ENCODE data around the gene DPEP1.

The DPEP1 gene

GRCh38 chr16:89613231-89613953 is at the start of gene DPEP1:
Gene DPEP1 (plus strand): TSS chr16:89613642. CDS start chr16:89630411, 16,769 bp downstream.
- H3F3A ChIP-seq (ENCODE audit: insufficient read depth, low read length), result no peaks in the 10 kb centered on the region
- no peak within 1 kb of the TSS for H3K9ac ChIP-seq (ENCODE audit: low read length)
- H3K79me2 ChIP-seq (ENCODE audit: low read length), result no peaks in the 10 kb centered on the region
- peak within 1 kb of the TSS; percentile 18; the same call in 1 of the 2 replicates for H3K27ac ChIP-seq (ENCODE audit: low read length)
- H2AFZ ChIP-seq (ENCODE audit: low read length), result 0 out of 2 replicates have a peak within 1 kb of the TSS, but pooled peaks have one; percentile 31
- no peaks in the 10 kb centered on the region for H3K9me3 ChIP-seq (replicated peaks; ENCODE audit: insufficient read depth, low read length)
- no peaks in the 10 kb centered on the region for H3K36me3 ChIP-seq (replicated peaks; ENCODE audit: insufficient read depth, low read length)
- peaks cover 10% of the 10 kb centered on the region; the same call in 1 of the 2 replicates for H3K4me1 ChIP-seq (ENCODE audit: low read length)
- peak; percentile 13 for DNase-seq
- H3K4me3 ChIP-seq (ENCODE audit: low read length), result no peak within 1 kb of the TSS
- H3K27me3 ChIP-seq (replicated peaks; ENCODE audit: insufficient read depth, low read length), result no peaks in the 10 kb centered on the region
- no peak for TF ChIP-seq EZH2 (optimal IDR thresholded peaks at IDR 0.05; ENCODE audit: low read depth, low read length)
- no peak for TF ChIP-seq CTCF (IDR thresholded peaks at IDR 0.05; ENCODE audit: low read length)
- TF ChIP-seq EZH2phosphoT487 (IDR thresholded peaks at IDR 0.05; ENCODE audit: low read length), result no peak
- H4K20me1 ChIP-seq (ENCODE audit: insufficient read depth, low read length), result no peaks in the 10 kb centered on the region
- peak within 1 kb of the TSS; percentile 37; the same call in 1 of the 2 replicates for H3K4me2 ChIP-seq (ENCODE audit: low read depth, low read length)
- no peaks in the 10 kb centered on the region for H3K9me2 ChIP-seq (replicated peaks; ENCODE audit: insufficient read depth, low read length)

GRCh38 chr16:89564476-89565255 is 48.8 kb upstream of the DPEP1 start:
- no peak for TF ChIP-seq CTCF (IDR thresholded peaks at IDR 0.05; ENCODE audit: low read length)
- no peak for TF ChIP-seq EZH2 (optimal IDR thresholded peaks at IDR 0.05; ENCODE audit: low read depth, low read length)
- TF ChIP-seq EZH2phosphoT487 (IDR thresholded peaks at IDR 0.05; ENCODE audit: low read length), result no peak
- Histone ChIP-seq H3K9me3 (replicated peaks; ENCODE audit: insufficient read depth, low read length) (no peaks in the 10 kb centered on the region), H3F3A (ENCODE audit: insufficient read depth, low read length) (peaks cover 31% of the 10 kb centered on the region), H3K36me3 (replicated peaks; ENCODE audit: insufficient read depth, low read length) (no peaks in the 10 kb centered on the region), H3K4me2 (ENCODE audit: low read depth, low read length) (no peak overlapping the region), H3K4me1 (ENCODE audit: low read length) (peaks cover 8% of the 10 kb centered on the region; the same call in 1 of the 2 replicates), H3K9ac (ENCODE audit: low read length) (no peak overlapping the region), H3K4me3 (ENCODE audit: low read length) (no peak overlapping the region), H3K9me2 (replicated peaks; ENCODE audit: insufficient read depth, low read length) (no peaks in the 10 kb centered on the region), H2AFZ (ENCODE audit: low read length) (no peak overlapping the region), H4K20me1 (ENCODE audit: insufficient read depth, low read length) (peaks cover 16% of the 10 kb centered on the region), H3K79me2 (ENCODE audit: low read length) (peaks cover 24% of the 10 kb centered on the region), H3K27ac (ENCODE audit: low read length) (no peak overlapping the region), H3K27me3 (replicated peaks; ENCODE audit: insufficient read depth, low read length) (no peaks in the 10 kb centered on the region)
- DNase-seq, result no peak

- no peak overlapping the region for H3K4me3 ChIP-seq (ENCODE audit: low read length)
- TF ChIP-seq EZH2 (optimal IDR thresholded peaks at IDR 0.05; ENCODE audit: low read depth, low read length) (no peak), CTCF (IDR thresholded peaks at IDR 0.05; ENCODE audit: low read length) (no peak), EZH2phosphoT487 (IDR thresholded peaks at IDR 0.05; ENCODE audit: low read length) (no peak)
- peak; percentile 16 for DNase-seq
- H3K4me2 ChIP-seq (ENCODE audit: low read depth, low read length), result no peak overlapping the region
- H3F3A ChIP-seq (ENCODE audit: insufficient read depth, low read length), result peaks cover 31% of the 10 kb centered on the region
- no peak overlapping the region for H3K9ac ChIP-seq (ENCODE audit: low read length)
- H3K27me3 ChIP-seq (replicated peaks; ENCODE audit: insufficient read depth, low read length), result no peaks in the 10 kb centered on the region
- H3K9me3 ChIP-seq (replicated peaks; ENCODE audit: insufficient read depth, low read length), result no peaks in the 10 kb centered on the region
- H3K79me2 ChIP-seq (ENCODE audit: low read length), result peaks cover 24% of the 10 kb centered on the region
- no peaks in the 10 kb centered on the region for H3K36me3 ChIP-seq (replicated peaks; ENCODE audit: insufficient read depth, low read length)
- no peaks in the 10 kb centered on the region for H3K9me2 ChIP-seq (replicated peaks; ENCODE audit: insufficient read depth, low read length)
- no peak overlapping the region for H2AFZ ChIP-seq (ENCODE audit: low read length)
- H3K4me1 ChIP-seq (ENCODE audit: low read length), result peaks cover 8% of the 10 kb centered on the region; the same call in 1 of the 2 replicates
- peak overlapping the region; percentile 18; the same call in 1 of the 2 replicates for H3K27ac ChIP-seq (ENCODE audit: low read length)
- peaks cover 16% of the 10 kb centered on the region for H4K20me1 ChIP-seq (ENCODE audit: insufficient read depth, low read length)
Observed at GRCh38 chr16:89565256-89565505, 48.3 kb upstream of the DPEP1 start.

Measured in MM.1S (cell line).